Islet precursor cell (in vitro differentiated cells): ENCODE data around the gene PKD1L1.

Experiments
- DNase-seq: peaks from one replicate; pipeline ENCODE4 v3.0.0-alpha.2; 2018

Gene PKD1L1

DNA sequence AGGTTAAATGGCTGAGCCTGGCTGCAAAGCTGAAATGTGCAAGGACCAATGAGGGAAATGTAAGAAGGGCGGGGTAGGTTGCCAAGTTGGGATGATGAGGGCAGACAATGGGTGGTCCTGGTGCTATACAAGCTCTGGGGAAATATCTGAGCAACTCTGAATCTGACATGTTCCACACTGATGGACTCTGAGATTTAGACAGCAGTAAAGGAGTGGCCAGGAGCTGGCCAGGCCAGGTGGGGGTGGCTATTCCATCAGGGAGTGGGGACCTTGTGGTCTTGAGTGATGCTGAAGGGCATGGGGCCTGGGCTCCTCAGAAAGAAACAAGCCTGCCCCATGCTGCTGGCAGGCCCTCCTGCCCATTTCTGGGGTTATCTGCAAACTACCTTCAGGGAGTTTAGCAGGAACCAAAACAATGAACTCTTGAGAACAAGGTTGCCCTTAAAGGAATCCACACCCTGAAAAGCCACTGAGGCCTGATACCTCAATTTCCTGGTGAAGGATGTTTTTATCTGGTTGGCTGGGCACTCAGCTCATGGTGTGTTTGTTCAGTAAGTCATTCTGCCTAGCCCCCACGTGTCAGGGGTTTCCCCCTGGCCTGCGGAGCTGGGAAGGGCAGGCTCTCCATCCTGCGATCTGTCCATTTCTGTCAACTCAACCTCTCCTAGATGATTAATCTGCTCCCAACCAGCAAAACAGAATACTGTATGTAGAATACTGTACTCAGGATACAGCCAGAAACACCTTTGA is 223.1 kb downstream of the PKD1L1 start:
- no peak for DNase-seq
